Naive thymus-derived CD4-positive, alpha-beta T cell (primary cell): ENCODE measurements around the gene DUSP8. TPM values are rescaled to one million over a fixed set of nuclear protein-coding genes. Genes with fewer than 3 reads are reported as not detected.
"Not testable (repeated sequence)": the region's sequence is repeated elsewhere in the genome, so short reads cannot be mapped to it uniquely, and the experiment has no call there.

ENCODE experiments used
- ATAC-seq: fragments of 150-1000 bp; cut with Tn5 transposase; 2 replicates; pipeline ENCODE4 v1.10.0; 2021; ENCODE audit warnings: mild to moderate bottlenecking, moderate library complexity
- CTCF ChIA-PET: fragments of 350-600 bp; sonication (Branson Sonifier 250); formaldehyde crosslinking; loops from one replicate; lab custom pipeline; 2021; ENCODE audit warnings: antibody characterized with exemption; lab: Charles Lee
- POLR2A ChIA-PET: fragments of 350-600 bp; sonication (Branson Sonifier 250); formaldehyde crosslinking; loops from one replicate; lab custom pipeline; 2021; ENCODE audit warnings: antibody characterized with exemption, inconsistent platforms; lab: Charles Lee
- DNase-seq, 9 donors: peaks; one replicate each; pipeline versions ENCODE4 v3.0.0 to v3.0.0-alpha.2; 2020 to 2022; ENCODE audit warnings: mixed read lengths in 1 of 9
- H3K27ac ChIP-seq: one replicate; pipeline ENCODE4 v1.7.0; 2013; ENCODE audit warnings: mild to moderate bottlenecking, low read depth, low read length, moderate library complexity
- H3K27me3 ChIP-seq, 2 donors: one replicate each; pipeline ENCODE4 v1.7.0; 2013; ENCODE audit warnings: low read length in 2 of 2, mild to moderate bottlenecking in 2 of 2, moderate library complexity in 2 of 2; ENCODE audit not compliant: control insufficient read depth in 2 of 2, insufficient read depth in 2 of 2
- H3K36me3 ChIP-seq, 3 experiments: 1 replicate in 2 of 3; 2 replicates in 1 of 3; pipeline ENCODE4 v1.7.0; 2013; ENCODE audit warnings: low read length in 3 of 3, mild to moderate bottlenecking in 3 of 3, moderate library complexity in 1 of 3; ENCODE audit not compliant: insufficient read depth in 3 of 3, control insufficient read depth in 2 of 3
- H3K4me1 ChIP-seq, 2 donors: one replicate each; pipeline ENCODE4 v1.7.0; 2013; ENCODE audit warnings: low read length in 2 of 2, mild to moderate bottlenecking in 2 of 2, moderate library complexity in 1 of 2; ENCODE audit not compliant: control insufficient read depth in 2 of 2, insufficient read depth in 2 of 2
- H3K4me3 ChIP-seq: 2 replicates; pipeline ENCODE4 v1.7.0; 2013; ENCODE audit warnings: mild to moderate bottlenecking, low read length
- H3K9me3 ChIP-seq, 3 experiments: 1 replicate in 2 of 3; 2 replicates in 1 of 3; pipeline ENCODE4 v1.7.0; 2013; ENCODE audit warnings: low read length in 3 of 3; ENCODE audit not compliant: control insufficient read depth in 2 of 3
- H3K27ac Mint-ChIP-seq, 9 donors: one replicate each; pipeline ENCODE4 v1.8.0; 2020 to 2022; ENCODE audit warnings: mixed read lengths in 9 of 9, mild to moderate bottlenecking in 8 of 9, moderate library complexity in 5 of 9, inconsistent platforms in 2 of 9
- H3K27me3 Mint-ChIP-seq, 5 donors: one replicate each; pipeline ENCODE4 v1.8.0; 2021 to 2022; ENCODE audit warnings: mixed read lengths in 5 of 5, mild to moderate bottlenecking in 1 of 5
- H3K36me3 Mint-ChIP-seq, 5 donors: one replicate each; pipeline ENCODE4 v1.8.0; 2020 to 2022; ENCODE audit warnings: mixed read lengths in 5 of 5, mild to moderate bottlenecking in 3 of 5, inconsistent platforms in 1 of 5
- H3K4me1 Mint-ChIP-seq, 7 donors: one replicate each; pipeline ENCODE4 v1.8.0; 2020 to 2022; ENCODE audit warnings: mixed read lengths in 7 of 7, mild to moderate bottlenecking in 3 of 7, inconsistent platforms in 1 of 7
- H3K4me3 Mint-ChIP-seq, 10 donors: one replicate each; pipeline ENCODE4 v1.8.0; 2020 to 2022; ENCODE audit warnings: mild to moderate bottlenecking in 10 of 10, mixed read lengths in 10 of 10, moderate library complexity in 6 of 10, inconsistent platforms in 2 of 10
- H3K9me3 Mint-ChIP-seq, 11 donors: one replicate each; pipeline ENCODE4 v1.8.0; 2020 to 2022; ENCODE audit warnings: mixed read lengths in 11 of 11, mild to moderate bottlenecking in 4 of 11, inconsistent platforms in 1 of 11, moderate library complexity in 1 of 11
- intact Hi-C, 2 donors: fragments of 100-400 bp; cut with micrococcal nuclease; formaldehyde crosslinking; loops; one replicate each; pipeline ENCODE4 v1.15.1; 2023
- polyA plus RNA-seq, 2 donors: library from polyadenylated mRNA; unstranded; fragments of 300-500 nt; fragmentation: Illumina TruSeq; gene quantifications; one replicate each; pipeline ENCODE4 v1.2.3, GENCODE V29; 2021
- total RNA-seq, 6 experiments: library from RNA in 5 of 6; stranded (reverse) in 5 of 6; gene quantifications; 1 replicate in 5 of 6; 2 replicates in 1 of 6; pipeline ENCODE4 v1.2.3 and lab custom pipeline; 2021 to 2026

The DUSP8 gene
- total and polyA plus RNA-seq, 7 experiments from 2014 or later, result 0.22 to 79.3 (median 3.9) TPM

DNA sequence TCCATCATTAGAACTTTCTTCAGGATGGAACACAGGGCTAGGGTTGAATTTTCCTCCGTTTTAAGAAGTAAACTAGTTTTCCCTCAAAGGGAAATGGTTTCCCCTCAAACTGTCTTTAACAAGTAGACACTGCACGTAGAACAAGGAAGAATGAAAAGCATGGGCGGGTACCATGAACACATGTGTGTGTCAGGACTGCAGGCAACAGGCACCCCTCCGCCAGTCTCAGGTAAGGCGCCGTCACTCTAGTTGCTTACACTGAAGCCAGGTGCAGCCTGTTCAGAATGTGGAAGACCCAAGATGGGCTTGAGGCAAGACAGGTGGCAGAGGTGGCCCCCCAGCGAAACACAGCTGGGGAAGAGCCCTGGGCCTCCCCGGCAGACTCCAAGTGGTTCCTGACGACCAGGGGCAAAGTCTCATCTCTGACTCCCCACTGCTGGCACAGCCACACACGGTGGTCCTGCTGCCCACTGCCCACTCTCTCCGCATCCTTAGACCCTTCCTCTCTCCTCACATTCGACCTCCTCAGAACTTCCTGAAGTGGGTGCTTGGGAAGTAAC is 60.1 kb downstream of the DUSP8 start:
- H3K9me3 Mint-ChIP-seq, result no peaks in the 10 kb centered on the region
- H3K36me3 ChIP-seq, result no peaks in the 10 kb centered on the region
- ChIA-PET POLR2A (no interaction called here), CTCF (no interaction called here)
- ATAC-seq (no peak), DNase-seq (no peak)
- no peaks in the 10 kb centered on the region for H3K27me3 ChIP-seq
- no peak overlapping the region for H3K4me3 Mint-ChIP-seq
- no peak overlapping the region for H3K4me3 ChIP-seq
- H3K27ac ChIP-seq, result no peak overlapping the region
- H3K4me1 Mint-ChIP-seq, result peaks cover 9 to 83% (median 62%) of the 10 kb centered on the region in 7 donors
- H3K9me3 ChIP-seq, result no peaks in the 10 kb centered on the region
- intact Hi-C loops, result loop anchor here in 1 of 2 donors (10.0 kb wide), 1 partner anchor 397 kb away; no protein-coding TSS in a partner anchor
- H3K36me3 Mint-ChIP-seq, result peaks cover 0 to 6% (median 0%) of the 10 kb centered on the region in 5 donors
- H3K27me3 Mint-ChIP-seq, result no peaks in the 10 kb centered on the region
- peaks cover 16 to 20% of the 10 kb centered on the region in 2 donors for H3K4me1 ChIP-seq
- H3K27ac Mint-ChIP-seq, result peak overlapping the region in 4 of 9 donors; percentile 20 to 38 (median 28)

DNA sequence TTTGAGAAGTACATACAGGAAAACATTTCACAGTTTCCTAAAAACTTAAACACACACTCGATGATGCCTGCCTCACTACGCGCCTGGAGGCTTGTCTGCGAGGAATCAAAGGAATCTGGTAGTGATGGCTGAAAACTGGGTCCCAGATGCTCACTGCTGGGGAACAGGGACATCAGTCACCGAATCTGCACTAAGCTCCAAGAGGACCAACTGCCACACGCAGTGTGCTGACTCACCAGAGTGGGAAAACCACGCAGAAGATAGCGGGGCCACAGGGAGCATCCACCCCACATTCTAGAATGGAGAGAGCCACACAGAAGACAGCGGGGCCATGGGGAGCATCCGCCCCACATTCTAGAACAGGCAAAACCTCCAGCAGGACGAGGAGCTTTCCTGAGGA is 61.1 kb downstream of the DUSP8 start:
- no peaks in the 10 kb centered on the region for H3K36me3 ChIP-seq
- peaks cover 9 to 82% (median 58%) of the 10 kb centered on the region in 7 donors for H3K4me1 Mint-ChIP-seq
- peaks cover 0 to 6% (median 0%) of the 10 kb centered on the region in 5 donors for H3K36me3 Mint-ChIP-seq
- no peaks in the 10 kb centered on the region for H3K9me3 ChIP-seq
- H3K27me3 Mint-ChIP-seq, result no peaks in the 10 kb centered on the region
- peak overlapping the region in 3 of 9 donors; percentile 12 to 64 (median 25) for H3K27ac Mint-ChIP-seq
- H3K27ac ChIP-seq, result no peak overlapping the region
- CTCF ChIA-PET, result no interaction called here
- no peak overlapping the region for H3K4me3 ChIP-seq
- ATAC-seq (no peak), DNase-seq (no peak)
- H3K4me1 ChIP-seq, result peaks cover 7 to 17% of the 10 kb centered on the region in 2 donors
- intact Hi-C loops, result loop anchor here in 1 of 2 donors (10.0 kb wide), 1 partner anchor 396 kb away; no protein-coding TSS in a partner anchor
- no peak overlapping the region for H3K4me3 Mint-ChIP-seq
- no peaks in the 10 kb centered on the region for H3K9me3 Mint-ChIP-seq
- H3K27me3 ChIP-seq, result no peaks in the 10 kb centered on the region
- POLR2A ChIA-PET, result no interaction called here

DNA sequence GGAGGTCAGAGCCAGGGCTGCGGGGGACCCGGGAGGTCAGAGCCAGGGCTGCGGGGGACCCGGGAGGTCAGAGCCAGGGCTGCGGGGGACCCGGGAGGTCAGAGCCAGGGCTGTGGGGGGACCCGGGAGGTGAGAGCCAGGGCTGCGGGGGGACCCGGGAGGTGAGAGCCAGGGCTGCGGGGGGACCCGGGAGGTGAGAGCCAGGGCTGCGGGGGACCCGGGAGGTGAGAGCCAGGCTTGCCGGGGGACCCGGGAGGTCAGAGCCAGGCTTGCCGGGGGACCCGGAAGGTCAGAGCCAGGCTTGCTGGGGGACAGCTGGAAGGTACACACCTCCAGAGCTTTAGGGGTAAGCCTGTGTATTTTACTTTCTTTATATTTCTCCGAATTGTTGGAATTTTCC is 61.7 kb downstream of the DUSP8 start:
- intact Hi-C loops, result loop anchor here in 1 of 2 donors (10.0 kb wide), 1 partner anchor 396 kb away; no protein-coding TSS in a partner anchor
- H3K9me3 Mint-ChIP-seq, H3K27ac Mint-ChIP-seq, CTCF ChIA-PET, H3K4me3 ChIP-seq, H3K36me3 ChIP-seq, H3K27me3 Mint-ChIP-seq, ATAC-seq, H3K27ac ChIP-seq, H3K27me3 ChIP-seq, H3K4me3 Mint-ChIP-seq, DNase-seq, H3K9me3 ChIP-seq, POLR2A ChIA-PET, H3K36me3 Mint-ChIP-seq: not testable (repeated sequence)
- peaks cover 2 to 11% of the 10 kb centered on the region in 2 donors for H3K4me1 ChIP-seq
- peaks cover 9 to 80% (median 53%) of the 10 kb centered on the region in 7 donors for H3K4me1 Mint-ChIP-seq

DNA sequence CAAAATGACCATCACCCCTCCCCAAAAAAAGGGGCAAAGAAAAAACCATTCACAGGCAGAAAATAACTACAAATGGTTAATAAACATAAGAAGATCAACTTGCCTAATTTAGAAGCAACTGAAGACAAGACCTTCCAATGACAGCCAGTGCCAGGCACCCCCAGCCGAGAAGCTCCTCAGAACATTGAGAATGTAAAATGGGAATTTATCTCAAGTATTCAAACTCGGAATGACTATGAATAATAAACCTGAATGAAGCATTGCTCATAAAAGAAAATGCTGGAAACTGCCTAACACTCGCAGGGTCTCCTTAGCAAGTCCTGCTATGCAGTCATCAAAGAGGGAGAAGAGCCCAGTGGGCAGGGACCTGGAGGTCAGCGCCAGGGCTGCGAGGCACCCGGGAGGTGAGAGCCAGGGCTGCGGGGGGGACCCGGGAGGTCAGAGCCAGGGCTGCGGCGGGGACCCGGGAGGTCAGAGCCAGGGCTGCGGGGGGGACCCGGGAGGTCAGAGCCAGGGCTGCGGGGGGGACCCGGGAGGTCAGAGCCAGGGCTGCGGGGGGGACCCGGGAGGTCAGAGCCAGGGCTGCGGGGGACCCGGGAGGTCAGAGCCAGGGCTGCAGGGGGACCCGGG is 62.3 kb downstream of the DUSP8 start:
- H3K4me3 Mint-ChIP-seq, result peak overlapping the region in 2 of 10 donors; percentile 2 to 40
- peaks cover 0 to 6% (median 0%) of the 10 kb centered on the region in 5 donors for H3K36me3 Mint-ChIP-seq
- Histone ChIP-seq H3K4me1 (peaks cover 0 to 9% of the 10 kb centered on the region in 2 donors), H3K27ac (no peak overlapping the region), H3K9me3 (no peaks in the 10 kb centered on the region), H3K27me3 (no peaks in the 10 kb centered on the region), H3K36me3 (no peaks in the 10 kb centered on the region), H3K4me3 (no peak overlapping the region)
- DNase-seq (no peak), ATAC-seq (no peak)
- CTCF ChIA-PET, result interaction anchor here (0.6 kb wide), 1 partner anchor 83 kb away, joined by 5 read pairs; no protein-coding TSS in a partner anchor
- POLR2A ChIA-PET, result no interaction called here
- H3K27me3 Mint-ChIP-seq, result no peaks in the 10 kb centered on the region
- no peaks in the 10 kb centered on the region for H3K9me3 Mint-ChIP-seq
- peak overlapping the region in 2 of 9 donors; percentile 44 to 46 for H3K27ac Mint-ChIP-seq
- intact Hi-C loops, result loop anchor here in 1 of 2 donors (10.0 kb wide), 1 partner anchor 395 kb away; no protein-coding TSS in a partner anchor
- peaks cover 9 to 76% (median 53%) of the 10 kb centered on the region in 7 donors for H3K4me1 Mint-ChIP-seq

- CTCF ChIA-PET, result no interaction called here
- POLR2A ChIA-PET, result no interaction called here
- intact Hi-C loops, result no loop called here
- no peak for DNase-seq
- Histone ChIP-seq H3K27me3 (no peaks in the 10 kb centered on the region), H3K36me3 (no peaks in the 10 kb centered on the region), H3K27ac (no peak overlapping the region), H3K4me1 (peaks cover 0 to 9% of the 10 kb centered on the region in 2 donors), H3K4me3 (no peak overlapping the region), H3K9me3 (no peaks in the 10 kb centered on the region)
- ATAC-seq, result peak; percentile 26
- H3K9me3 Mint-ChIP-seq, result no peaks in the 10 kb centered on the region
- peaks cover 9 to 71% (median 47%) of the 10 kb centered on the region in 7 donors for H3K4me1 Mint-ChIP-seq
- H3K27ac Mint-ChIP-seq, result peak overlapping the region in 2 of 9 donors; percentile 44 to 46
- no peaks in the 10 kb centered on the region for H3K27me3 Mint-ChIP-seq
- peaks cover 0 to 6% (median 0%) of the 10 kb centered on the region in 5 donors for H3K36me3 Mint-ChIP-seq
- H3K4me3 Mint-ChIP-seq, result peak overlapping the region in 2 of 10 donors; percentile 2 to 61
Measured at GRCh38 chr11:1508986-1509385, 63.1 kb downstream of the DUSP8 start.

DNA sequence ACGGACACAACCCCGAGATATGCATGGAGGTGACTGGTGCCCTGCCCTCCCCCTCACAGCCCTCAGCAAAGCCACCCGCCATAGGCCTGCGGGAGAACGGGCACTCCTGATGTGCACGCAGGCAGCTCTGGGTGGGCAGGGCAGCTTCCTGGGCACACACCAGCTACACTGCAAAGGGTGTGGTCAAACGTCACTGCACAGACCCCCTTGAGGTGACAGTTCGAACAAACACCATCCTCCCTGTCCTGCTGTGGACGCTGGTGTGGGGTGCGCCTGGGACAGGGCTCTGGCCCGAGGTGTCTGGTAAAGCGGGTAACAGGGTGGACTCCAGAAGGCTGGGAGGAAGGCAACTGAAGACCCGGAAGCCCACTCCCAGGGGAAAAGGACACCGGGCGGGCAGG is 63.6 kb downstream of the DUSP8 start:
- no peak overlapping the region for H3K4me3 ChIP-seq
- ATAC-seq (no peak), DNase-seq (no peak)
- H3K9me3 Mint-ChIP-seq, result no peaks in the 10 kb centered on the region
- peak overlapping the region in 2 of 10 donors; percentile 2 to 9 for H3K4me3 Mint-ChIP-seq
- H3K27ac Mint-ChIP-seq, result no peak overlapping the region
- no peaks in the 10 kb centered on the region for H3K36me3 ChIP-seq
- intact Hi-C loops, result no loop called here
- H3K27me3 Mint-ChIP-seq, result no peaks in the 10 kb centered on the region
- H3K4me1 Mint-ChIP-seq, result peaks cover 8 to 71% (median 44%) of the 10 kb centered on the region in 7 donors
- H3K36me3 Mint-ChIP-seq, result peaks cover 0 to 3% (median 0%) of the 10 kb centered on the region in 5 donors
- ChIA-PET POLR2A (no interaction called here), CTCF (no interaction called here)
- H3K27me3 ChIP-seq, result no peaks in the 10 kb centered on the region
- H3K9me3 ChIP-seq, result no peaks in the 10 kb centered on the region
- H3K27ac ChIP-seq, result no peak overlapping the region
- peaks cover 0 to 9% of the 10 kb centered on the region in 2 donors for H3K4me1 ChIP-seq
